OCI-LY7 (cell line): ENCODE results near the gene TMTC1. TPM values are rescaled to one million over a fixed set of nuclear protein-coding genes. Genes with fewer than 3 reads are reported as not detected.

Experiments
- BruUV-seq: library from RNA; stranded (reverse); fragments of 400-500 nt; replicated peaks from 2 replicates; lab custom pipeline; 2021; lab: Mats Ljungman, UMichigan
- CTCF ChIA-PET: fragments of 300-600 bp; sonication (Branson Sonifier 250); formaldehyde crosslinking; loops from one replicate; lab custom pipeline; 2022; ENCODE audit warnings: antibody characterized with exemption; ENCODE audit not compliant: unreplicated experiment; lab: Charles Lee
- POLR2A ChIA-PET: fragments of 300-600 bp; sonication (Branson Sonifier 250); formaldehyde crosslinking; loops from one replicate; lab custom pipeline; 2022; ENCODE audit warnings: antibody characterized with exemption; lab: Charles Lee
- DNase-seq: peaks from one replicate; pipeline ENCODE4 v3.0.0-alpha.2; 2015; ENCODE audit warnings: low spot score
- H2AFZ ChIP-seq: fragments of 200-600 bp; sonication (generic), shearing (Covaris generic); 2 replicates; pipeline ENCODE4 v1.6.1; 2014; ENCODE audit warnings: mild to moderate bottlenecking, antibody characterized with exemption, low read length, moderate library complexity
- H3K27ac ChIP-seq: fragments of 200-600 bp; sonication (generic); 2 replicates; pipeline ENCODE4 v1.5.1; 2014; ENCODE audit warnings: mixed run types, low read depth, mild to moderate bottlenecking, moderate library complexity, low read length, inconsistent platforms; ENCODE audit not compliant: poor library complexity, severe bottlenecking
- H3K36me3 ChIP-seq: fragments of 200-600 bp; sonication (generic); 2 replicates; pipeline ENCODE4 v1.6.1; 2014; ENCODE audit warnings: mild to moderate bottlenecking, antibody characterized with exemption, low read length, moderate library complexity, mixed read lengths; ENCODE audit not compliant: insufficient read depth
- H3K4me1 ChIP-seq: fragments of 200-600 bp; sonication (generic); 2 replicates; pipeline ENCODE4 v1.5.1; 2014; ENCODE audit warnings: mild to moderate bottlenecking, low read length; ENCODE audit not compliant: insufficient read depth, poor library complexity, severe bottlenecking
- H3K4me2 ChIP-seq: fragments of 200-600 bp; sonication (generic); 2 replicates; pipeline ENCODE4 v1.6.1; 2014; ENCODE audit warnings: mild to moderate bottlenecking, low read length
- H3K4me3 ChIP-seq: fragments of 200-600 bp; sonication (generic); 2 replicates; pipeline ENCODE4 v1.5.1; 2014; ENCODE audit warnings: mild to moderate bottlenecking, low read depth, low read length; ENCODE audit not compliant: poor library complexity, severe bottlenecking
- H3K79me2 ChIP-seq: fragments of 200-600 bp; sonication (generic); 2 replicates; pipeline ENCODE4 v1.6.1; 2016; ENCODE audit warnings: low read depth, mild to moderate bottlenecking, low read length, moderate library complexity, mixed read lengths; ENCODE audit not compliant: insufficient read depth
- H3K9me2 ChIP-seq: fragments of 200-600 bp; sonication (generic); 2 replicates; pipeline ENCODE4 v1.6.1; 2016; ENCODE audit warnings: mild to moderate bottlenecking, low read length, mixed read lengths; ENCODE audit not compliant: insufficient read depth
- H3K9me3 ChIP-seq: fragments of 200-600 bp; sonication (generic); 2 replicates; pipeline ENCODE4 v1.6.1; 2014; ENCODE audit warnings: mild to moderate bottlenecking, mixed run types, low read length, mixed read lengths
- H4K20me1 ChIP-seq: fragments of 200-600 bp; sonication (generic); 2 replicates; pipeline ENCODE4 v1.6.1; 2014; ENCODE audit warnings: mild to moderate bottlenecking, antibody characterized with exemption, low read length, moderate library complexity, mixed read lengths; ENCODE audit not compliant: insufficient read depth
- CTCF ChIP-seq: fragments of 200-600 bp; sonication (generic); conservative IDR thresholded peaks from 2 replicates; pipeline ENCODE4 v1.5.1; 2014; ENCODE audit warnings: mild to moderate bottlenecking, antibody characterized with exemption, low read length, moderate library complexity, mixed read lengths
- EZH2phosphoT487 ChIP-seq: fragments of 200-600 bp; sonication (generic); IDR thresholded peaks from 2 replicates; pipeline ENCODE4 v1.6.1; 2018; ENCODE audit warnings: low read depth, borderline replicate concordance, mild to moderate bottlenecking, mixed run types, antibody characterized with exemption, low read length, moderate library complexity, mixed read lengths
- intact Hi-C: fragments of 100-400 bp; cut with micrococcal nuclease; formaldehyde crosslinking; loops from one replicate; pipeline ENCODE4 v1.10.0; 2022; ENCODE audit not compliant: unreplicated experiment
- total RNA-seq, 2 experiments: library from RNA; depleted of rRNA in 1 of 2; stranded (reverse); fragments of >200 nt in 1 of 2; shearing (Covaris generic) in 1 of 2; gene quantifications; 2 replicates each; pipeline ENCODE4 v1.2.3, GENCODE V29; 2014 to 2022

The TMTC1 gene
- total RNA-seq, 2 experiments from 2014 or later = not detected

GRCh38 chr12:29781705-29782266 lies 2.0 kb downstream of the TMTC1 start:
- H3K4me2 ChIP-seq = no peak overlapping the region
- no peak for TF ChIP-seq EZH2phosphoT487
- no peak for TF ChIP-seq CTCF
- H2AFZ ChIP-seq = no peak overlapping the region
- BruUV-seq = no TSS peak
- H3K4me3 ChIP-seq = no peak overlapping the region
- H3K9me2 ChIP-seq = no peaks in the 10 kb centered on the region
- CTCF ChIA-PET = no interaction called here
- no peaks in the 10 kb centered on the region for H3K79me2 ChIP-seq
- no peaks in the 10 kb centered on the region for H4K20me1 ChIP-seq
- intact Hi-C loops = no loop called here
- no peaks in the 10 kb centered on the region for H3K4me1 ChIP-seq
- no peak overlapping the region for H3K27ac ChIP-seq
- H3K9me3 ChIP-seq = no peaks in the 10 kb centered on the region
- no peak for DNase-seq
- POLR2A ChIA-PET = interaction anchor here (0.8 kb wide), 1 partner anchor 10 kb away, joined by 3 read pairs; no protein-coding TSS in a partner anchor
- no peaks in the 10 kb centered on the region for H3K36me3 ChIP-seq

- H3K9me2 ChIP-seq = no peaks in the 10 kb centered on the region
- intact Hi-C loops = no loop called here
- no peak for DNase-seq
- H2AFZ ChIP-seq = no peak overlapping the region
- ChIA-PET CTCF (no interaction called here), POLR2A (no interaction called here)
- TF ChIP-seq CTCF (no peak), EZH2phosphoT487 (no peak)
- no peak overlapping the region for H3K4me2 ChIP-seq
- H4K20me1 ChIP-seq = no peaks in the 10 kb centered on the region
- H3K9me3 ChIP-seq = no peaks in the 10 kb centered on the region
- no peak overlapping the region for H3K4me3 ChIP-seq
- BruUV-seq = no TSS peak
- H3K27ac ChIP-seq = no peak overlapping the region
- H3K4me1 ChIP-seq = no peaks in the 10 kb centered on the region
- H3K36me3 ChIP-seq = no peaks in the 10 kb centered on the region
- no peaks in the 10 kb centered on the region for H3K79me2 ChIP-seq
These were observed 2.6 kb downstream of the TMTC1 start for GRCh38 chr12:29781188-29781587.

GRCh38 chr12:29780084-29780483 lies 3.7 kb downstream of the TMTC1 start:
- Histone ChIP-seq H3K4me1 (no peaks in the 10 kb centered on the region), H3K4me3 (no peak overlapping the region), H3K36me3 (no peaks in the 10 kb centered on the region), H3K9me3 (no peaks in the 10 kb centered on the region), H3K27ac (no peak overlapping the region), H3K9me2 (no peaks in the 10 kb centered on the region), H3K79me2 (no peaks in the 10 kb centered on the region), H4K20me1 (no peaks in the 10 kb centered on the region), H2AFZ (no peak overlapping the region), H3K4me2 (no peak overlapping the region)
- CTCF ChIA-PET = no interaction called here
- no peak for DNase-seq
- no TSS peak for BruUV-seq
- no peak for TF ChIP-seq CTCF
- TF ChIP-seq EZH2phosphoT487 = no peak
- intact Hi-C loops = no loop called here
- POLR2A ChIA-PET = no interaction called here
